ENCODE data around the gene ROM1. TPM values are rescaled to one million over a fixed set of nuclear protein-coding genes. Genes with fewer than 3 reads are reported as not detected.
"Not testable (repeated sequence)": the region's sequence is repeated elsewhere in the genome, so short reads cannot be mapped to it uniquely, and the experiment has no call there.

ROM1 gene
- polyA plus RNA-seq, 3 donors: 0.51 to 1.4 (median 0.75) TPM

DNA sequence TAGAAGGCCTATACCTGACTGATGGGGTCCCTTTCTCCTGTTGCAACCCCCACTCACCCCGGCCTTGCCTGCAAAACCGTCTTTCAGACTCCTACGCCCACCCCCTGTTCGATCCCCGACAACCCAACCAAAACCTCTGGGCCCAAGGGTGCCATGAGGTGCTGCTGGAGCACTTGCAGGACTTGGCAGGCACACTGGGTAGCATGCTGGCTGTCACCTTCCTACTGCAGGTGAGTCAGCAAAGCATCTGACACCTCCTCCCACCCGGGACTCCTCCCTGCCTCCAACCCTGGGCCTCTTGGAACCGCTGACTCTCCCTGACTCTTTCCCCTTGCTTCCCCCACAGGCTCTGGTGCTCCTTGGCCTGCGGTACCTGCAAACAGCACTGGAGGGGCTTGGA lies 1.2 kb downstream of the ROM1 start:
- H3K9ac ChIP-seq (ENCODE audit: insufficient read depth, low read length, poor library complexity, severe bottlenecking): no peak overlapping the region
- WGBS (ENCODE audit: insufficient coverage): 92% methylated on average over 5 of the region's 8 CpGs
- H3K9me3 ChIP-seq (replicated peaks in 1 of 2; ENCODE audit: control insufficient read depth in 1 of 2, insufficient read depth in 1 of 2, low read length in 2 of 2): no peaks in the 10 kb centered on the region
- no peak for TF ChIP-seq CTCF (IDR thresholded peaks at IDR 0.05)
- H3K4me1 Mint-ChIP-seq: peaks cover 16% of the 10 kb centered on the region
- DNase-seq: no peak
- H4K20me1 ChIP-seq (ENCODE audit: insufficient read depth, low read length): no peaks in the 10 kb centered on the region
- H3K4me2 ChIP-seq (replicated peaks; ENCODE audit: extremely low read depth, low read length, poor library complexity, severe bottlenecking): no peak overlapping the region
- H3K4me3 Mint-ChIP-seq: no peak overlapping the region
- H3K27me3 Mint-ChIP-seq (ENCODE audit: low read depth in 3 of 3): no peaks in the 10 kb centered on the region
- intact Hi-C loops (cut with micrococcal nuclease): loop anchor here in 1 of 2 donors (10.0 kb wide), 1 partner anchor 241 kb away; no protein-coding TSS in a partner anchor
- no peak overlapping the region for H3K4me3 ChIP-seq (replicated peaks in 1 of 3; ENCODE audit: low read depth in 2 of 3, low read length in 3 of 3)
- H3K4me1 ChIP-seq (ENCODE audit: control insufficient read depth in 1 of 2, insufficient read depth in 2 of 2, low read length in 2 of 2): peaks cover 16 to 22% of the 10 kb centered on the region in 2 donors
- H3K36me3 ChIP-seq (replicated peaks in 1 of 2; ENCODE audit: control insufficient read depth in 1 of 2, insufficient read depth in 2 of 2, low read length in 2 of 2): peaks cover 19 to 44% of the 10 kb centered on the region in 2 donors
- peaks cover 19% of the 10 kb centered on the region for H3K79me2 ChIP-seq (ENCODE audit: insufficient read depth, low read length)
- H2AFZ ChIP-seq (ENCODE audit: insufficient read depth, low read depth, low read length, poor library complexity, severe bottlenecking): no peak overlapping the region
- H3K36me3 Mint-ChIP-seq: peaks cover 37 to 59% of the 10 kb centered on the region in 2 donors
- no peak overlapping the region for H3K27ac ChIP-seq (ENCODE audit: low read depth in 1 of 2, low read length in 2 of 2)
- H3K9me3 Mint-ChIP-seq: peaks cover 0 to 2% (median 0%) of the 10 kb centered on the region in 7 donors
- H3K27ac Mint-ChIP-seq: peak overlapping the region in 5 of 7 donors; percentile 27 to 73 (median 50)
- H3K27me3 ChIP-seq (ENCODE audit: control insufficient read depth in 2 of 2, insufficient read depth in 2 of 2, low read length in 2 of 2): no peaks in the 10 kb centered on the region

- Histone ChIP-seq H3K9me3 (replicated peaks in 1 of 2; ENCODE audit: control insufficient read depth in 1 of 2, insufficient read depth in 1 of 2, low read length in 2 of 2) (no peaks in the 10 kb centered on the region), H3K79me2 (ENCODE audit: insufficient read depth, low read length) (peaks cover 28% of the 10 kb centered on the region), H3K4me2 (replicated peaks; ENCODE audit: extremely low read depth, low read length, poor library complexity, severe bottlenecking) (no peak overlapping the region), H3K4me1 (ENCODE audit: control insufficient read depth in 1 of 2, insufficient read depth in 2 of 2, low read length in 2 of 2) (peaks cover 20 to 28% of the 10 kb centered on the region in 2 donors), H2AFZ (ENCODE audit: insufficient read depth, low read depth, low read length, poor library complexity, severe bottlenecking) (no peak overlapping the region), H3K27ac (ENCODE audit: low read depth in 1 of 2, low read length in 2 of 2) (no peak overlapping the region), H3K4me3 (replicated peaks in 1 of 3; ENCODE audit: low read depth in 2 of 3, low read length in 3 of 3) (no peak overlapping the region), H3K36me3 (replicated peaks in 1 of 2; ENCODE audit: control insufficient read depth in 1 of 2, insufficient read depth in 2 of 2, low read length in 2 of 2) (peaks cover 16 to 32% of the 10 kb centered on the region in 2 donors), H4K20me1 (ENCODE audit: insufficient read depth, low read length) (no peaks in the 10 kb centered on the region), H3K27me3 (ENCODE audit: control insufficient read depth in 2 of 2, insufficient read depth in 2 of 2, low read length in 2 of 2) (no peaks in the 10 kb centered on the region), H3K9ac (ENCODE audit: insufficient read depth, low read length, poor library complexity, severe bottlenecking) (no peak overlapping the region)
- no peaks in the 10 kb centered on the region for H3K27me3 Mint-ChIP-seq (ENCODE audit: low read depth in 3 of 3)
- DNase-seq: no peak
- intact Hi-C loops (cut with micrococcal nuclease): loop anchor here in 1 of 2 donors (10.0 kb wide), 1 partner anchor 239 kb away; no protein-coding TSS in a partner anchor
- 100% methylated on average over 2 of the region's 7 CpGs for WGBS (ENCODE audit: insufficient coverage)
- H3K4me3 Mint-ChIP-seq: no peak overlapping the region
- H3K9me3 Mint-ChIP-seq: no peaks in the 10 kb centered on the region
- peaks cover 27 to 48% of the 10 kb centered on the region in 2 donors for H3K36me3 Mint-ChIP-seq
- TF ChIP-seq CTCF (IDR thresholded peaks at IDR 0.05): no peak
- H3K4me1 Mint-ChIP-seq: peaks cover 20% of the 10 kb centered on the region
- peak overlapping the region in 1 of 7 donors; percentile 36 for H3K27ac Mint-ChIP-seq
These were observed 2.5 kb downstream of the ROM1 start for GRCh38 chr11:62615521-62615920.

DNA sequence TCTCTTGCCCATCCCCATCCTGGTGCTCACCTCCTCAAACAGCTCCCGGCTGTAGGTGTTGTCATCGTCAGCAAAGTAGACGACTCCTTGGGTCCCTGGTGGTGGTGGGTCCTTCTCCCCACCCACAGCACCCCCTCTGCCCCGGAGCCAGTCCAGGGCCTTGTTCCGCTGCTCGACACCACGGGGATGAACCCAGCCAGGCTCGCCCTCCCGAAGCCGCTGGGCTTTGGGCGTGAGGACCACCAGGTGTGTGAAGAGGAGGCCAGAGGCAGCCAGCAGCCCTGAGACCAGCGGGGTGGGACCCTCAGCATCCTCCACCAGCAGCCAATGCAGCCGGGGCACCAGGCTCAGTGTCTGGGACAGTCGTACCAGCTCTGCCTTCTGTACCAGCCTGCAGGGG lies 3.9 kb downstream of the ROM1 start:
- Histone ChIP-seq H3K36me3 (replicated peaks in 1 of 2; ENCODE audit: control insufficient read depth in 1 of 2, insufficient read depth in 2 of 2, low read length in 2 of 2) (peaks cover 14 to 32% of the 10 kb centered on the region in 2 donors), H3K79me2 (ENCODE audit: insufficient read depth, low read length) (peaks cover 21% of the 10 kb centered on the region), H3K4me1 (ENCODE audit: control insufficient read depth in 1 of 2, insufficient read depth in 2 of 2, low read length in 2 of 2) (peaks cover 18 to 26% of the 10 kb centered on the region in 2 donors)
- Mint-ChIP-seq H3K4me1 (peaks cover 20% of the 10 kb centered on the region), H3K36me3 (peaks cover 25 to 45% of the 10 kb centered on the region in 2 donors)
- not testable (repeated sequence) for H3K27ac ChIP-seq (ENCODE audit: low read depth in 1 of 2, low read length in 2 of 2); H3K4me2 ChIP-seq (replicated peaks; ENCODE audit: extremely low read depth, low read length, poor library complexity, severe bottlenecking); H3K27me3 ChIP-seq (ENCODE audit: control insufficient read depth in 2 of 2, insufficient read depth in 2 of 2, low read length in 2 of 2); H3K4me3 ChIP-seq (replicated peaks in 1 of 3; ENCODE audit: low read depth in 2 of 3, low read length in 3 of 3); H3K9me3 Mint-ChIP-seq; H2AFZ ChIP-seq (ENCODE audit: insufficient read depth, low read depth, low read length, poor library complexity, severe bottlenecking); H3K9me3 ChIP-seq (replicated peaks in 1 of 2; ENCODE audit: control insufficient read depth in 1 of 2, insufficient read depth in 1 of 2, low read length in 2 of 2); DNase-seq; H3K27ac Mint-ChIP-seq; H4K20me1 ChIP-seq (ENCODE audit: insufficient read depth, low read length); H3K4me3 Mint-ChIP-seq; H3K27me3 Mint-ChIP-seq (ENCODE audit: low read depth in 3 of 3); H3K9ac ChIP-seq (ENCODE audit: insufficient read depth, low read length, poor library complexity, severe bottlenecking)
- WGBS (ENCODE audit: insufficient coverage): 94% methylated on average over 2 of the region's 14 CpGs
- intact Hi-C loops (cut with micrococcal nuclease): loop anchor here in 1 of 2 donors (10.0 kb wide), 1 partner anchor 238 kb away; no protein-coding TSS in a partner anchor

Measured in CD14-positive monocyte (primary cell).